Sigmoid colon (tissue), 4 donors: ENCODE data around the gene MSLN.

ENCODE experiments used
- POLR2A ChIP-seq, 2 donors: fragments of 450-650 bp; IDR thresholded peaks; one replicate each; pipeline ENCODE4 v1.6.1; 2016; ENCODE audit warnings: antibody characterized with exemption in 2 of 2, mild to moderate bottlenecking in 2 of 2, moderate library complexity in 2 of 2
- POLR2AphosphoS5 ChIP-seq, 4 donors: sonication (generic); formaldehyde crosslinking; IDR thresholded peaks; one replicate each; pipeline ENCODE4 v1.6.1; 2017; ENCODE audit warnings: antibody characterized with exemption in 4 of 4
- TF ChIP-seq, protein P1 (sequence below), 4 experiments: fragments of 450-650 bp in 3 of 4; fragments of 200-600 bp in 1 of 4; IDR thresholded peaks; one replicate each; pipeline ENCODE4 v1.5.1; 2016 to 2019; ENCODE audit warnings: antibody characterized with exemption in 4 of 4, mild to moderate bottlenecking in 3 of 4, moderate library complexity in 2 of 4

DNA sequence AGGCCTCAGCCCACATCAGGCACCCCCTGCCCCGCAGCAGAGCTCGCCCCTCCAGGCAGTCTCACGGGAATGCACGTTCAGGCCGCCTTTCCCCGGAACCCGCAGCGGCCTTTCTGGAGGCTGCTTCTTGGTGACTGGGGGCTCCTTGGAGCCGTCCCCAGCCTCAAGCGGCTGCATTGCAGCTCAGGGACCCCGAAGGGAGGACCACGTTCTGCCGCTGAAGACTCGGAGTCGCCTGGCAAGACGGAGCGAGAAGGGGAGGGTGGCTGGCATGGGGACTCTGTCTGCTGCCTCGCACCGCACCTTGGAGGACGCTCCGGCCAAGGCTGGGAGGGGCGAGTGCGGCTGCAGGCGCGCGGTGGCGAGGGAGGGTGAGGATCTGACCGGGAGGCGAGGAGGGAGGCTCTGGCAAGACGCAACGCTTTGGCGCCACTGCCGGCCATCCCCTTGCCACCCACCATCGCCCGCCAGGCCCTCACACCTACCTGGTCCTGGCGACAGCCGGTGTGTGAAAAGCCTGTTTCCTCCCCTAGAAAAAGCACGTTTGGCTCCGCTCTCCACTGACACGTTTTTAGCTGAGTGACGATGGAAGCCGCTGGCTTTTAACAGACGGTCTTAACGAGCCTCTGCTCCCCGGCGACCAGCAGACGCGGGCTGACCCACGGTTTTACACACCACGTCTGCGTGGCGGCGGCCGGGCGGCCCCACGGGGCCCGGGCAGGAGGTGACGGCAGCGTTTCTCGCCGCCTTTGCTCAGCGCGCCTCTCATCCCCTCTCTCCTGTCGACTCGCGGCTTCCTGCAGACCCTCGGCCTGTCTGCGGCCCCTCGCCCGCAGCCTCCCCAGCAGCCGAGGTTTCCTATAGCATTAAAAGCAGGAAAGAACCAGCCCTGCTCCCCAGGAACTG is 56.7 kb downstream of the MSLN start:
- no peak for TF ChIP-seq POLR2AphosphoS5 (IDR thresholded peaks at IDR 0.05)
- TF ChIP-seq, protein P1, sequence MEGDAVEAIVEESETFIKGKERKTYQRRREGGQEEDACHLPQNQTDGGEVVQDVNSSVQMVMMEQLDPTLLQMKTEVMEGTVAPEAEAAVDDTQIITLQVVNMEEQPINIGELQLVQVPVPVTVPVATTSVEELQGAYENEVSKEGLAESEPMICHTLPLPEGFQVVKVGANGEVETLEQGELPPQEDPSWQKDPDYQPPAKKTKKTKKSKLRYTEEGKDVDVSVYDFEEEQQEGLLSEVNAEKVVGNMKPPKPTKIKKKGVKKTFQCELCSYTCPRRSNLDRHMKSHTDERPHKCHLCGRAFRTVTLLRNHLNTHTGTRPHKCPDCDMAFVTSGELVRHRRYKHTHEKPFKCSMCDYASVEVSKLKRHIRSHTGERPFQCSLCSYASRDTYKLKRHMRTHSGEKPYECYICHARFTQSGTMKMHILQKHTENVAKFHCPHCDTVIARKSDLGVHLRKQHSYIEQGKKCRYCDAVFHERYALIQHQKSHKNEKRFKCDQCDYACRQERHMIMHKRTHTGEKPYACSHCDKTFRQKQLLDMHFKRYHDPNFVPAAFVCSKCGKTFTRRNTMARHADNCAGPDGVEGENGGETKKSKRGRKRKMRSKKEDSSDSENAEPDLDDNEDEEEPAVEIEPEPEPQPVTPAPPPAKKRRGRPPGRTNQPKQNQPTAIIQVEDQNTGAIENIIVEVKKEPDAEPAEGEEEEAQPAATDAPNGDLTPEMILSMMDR (IDR thresholded peaks at IDR 0.05), result no peak
- no peak for TF ChIP-seq POLR2A (IDR thresholded peaks at IDR 0.05)
